IPS-NIHi7 (cell line): ENCODE data around the gene SMAD3.
A peak's percentile ranks its signal among the peaks of the same experiment; 100 is the strongest.
"Not testable (repeated sequence)": the region's sequence is repeated elsewhere in the genome, so short reads cannot be mapped to it uniquely, and the experiment has no call there.

ENCODE experiments used
- DNase-seq: peaks from one replicate; pipeline ENCODE4 v3.0.0; 2012; ENCODE audit warnings: mixed read lengths; ENCODE audit errors: extremely low spot score

SMAD3 gene

DNA sequence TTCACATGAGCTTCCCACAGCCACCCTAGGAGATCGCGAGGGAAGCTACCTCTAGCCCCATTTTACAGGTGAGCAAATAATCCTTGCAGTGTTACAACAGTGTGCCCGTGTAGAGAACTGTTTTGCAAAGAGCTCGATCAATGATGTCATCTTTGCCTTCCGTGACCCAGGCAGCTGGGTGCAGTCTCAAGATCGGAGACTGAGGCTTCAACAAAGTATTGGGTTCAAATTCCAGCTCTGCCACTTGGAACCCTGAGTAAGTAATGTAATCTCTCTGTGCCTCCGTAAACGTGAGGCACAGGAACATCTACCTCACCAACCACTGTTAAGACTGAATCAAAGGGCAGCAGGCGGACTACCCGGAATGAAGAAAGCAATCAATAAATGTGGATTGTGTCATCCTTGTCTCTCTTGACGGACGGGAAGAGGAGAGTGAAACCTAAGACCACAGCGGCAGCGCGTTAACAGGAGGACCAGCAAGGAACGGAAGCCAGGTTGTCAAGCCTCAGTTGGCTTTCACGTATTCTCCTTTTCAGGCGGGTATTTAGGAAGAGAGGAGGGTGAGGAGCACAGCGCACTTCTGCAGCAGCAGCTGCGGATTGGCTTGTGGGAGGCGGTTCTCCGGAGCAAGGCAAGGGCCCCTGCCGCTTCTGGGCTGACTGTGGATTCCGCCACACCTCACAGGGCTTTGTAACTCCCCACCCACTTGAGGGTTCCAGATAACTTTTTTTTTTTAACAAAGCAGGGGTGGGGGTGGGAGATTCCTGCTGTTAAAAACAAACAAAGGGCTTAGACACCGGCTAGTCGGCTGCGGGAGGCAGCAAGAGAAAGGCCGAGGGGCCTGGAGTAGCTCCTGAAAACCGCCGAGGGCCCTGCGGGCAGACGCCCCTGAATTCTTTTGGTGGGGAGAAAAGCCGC lies 1.5 kb upstream of the SMAD3 start:
- peak; percentile 86 for DNase-seq

DNA sequence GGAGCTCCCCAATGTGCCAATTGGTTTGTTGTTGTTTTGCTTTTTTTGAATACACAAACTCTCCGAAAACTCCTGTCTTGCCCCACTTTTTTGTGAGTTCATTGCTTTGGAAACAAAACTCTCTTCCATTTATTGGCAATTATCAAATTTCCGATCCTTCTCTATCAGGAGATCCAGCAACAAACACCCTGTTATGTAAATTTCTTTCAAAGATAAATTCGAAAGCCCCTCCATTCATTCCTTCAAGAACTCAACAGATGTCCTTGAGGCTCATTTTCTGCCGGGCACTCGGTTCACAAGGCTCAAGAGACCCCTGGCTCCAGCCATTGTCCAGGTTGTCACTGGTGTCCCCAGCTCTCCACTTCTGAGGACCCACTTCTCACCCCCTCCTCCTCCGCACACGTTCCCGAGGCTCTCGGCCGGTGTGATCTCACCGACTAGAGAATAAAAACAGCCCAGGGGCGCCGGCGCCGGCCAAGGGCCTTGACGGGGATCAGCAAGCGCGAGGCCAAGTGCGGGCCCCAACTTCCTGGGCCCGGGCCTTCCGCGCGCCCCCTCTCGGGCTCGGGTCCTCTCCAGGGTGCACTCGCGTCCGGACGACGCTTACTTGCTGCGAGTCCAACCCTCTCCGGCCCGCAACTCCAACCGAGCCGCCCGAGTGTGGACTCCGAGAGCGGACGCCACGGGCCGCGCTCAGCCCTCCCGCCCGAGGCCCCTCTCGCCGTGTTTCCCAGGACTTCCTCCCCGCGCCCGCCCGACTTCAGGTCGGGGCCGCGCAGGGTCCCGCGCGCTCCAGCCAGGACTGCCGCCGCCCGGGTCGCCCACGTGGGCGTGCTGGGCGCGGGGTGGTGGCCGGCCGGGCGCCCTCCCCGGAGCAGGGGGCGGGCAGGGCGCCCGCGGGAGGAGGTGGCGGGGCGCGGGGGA lies 533 bp upstream of the SMAD3 start:
- peak; percentile 49 for DNase-seq

DNA sequence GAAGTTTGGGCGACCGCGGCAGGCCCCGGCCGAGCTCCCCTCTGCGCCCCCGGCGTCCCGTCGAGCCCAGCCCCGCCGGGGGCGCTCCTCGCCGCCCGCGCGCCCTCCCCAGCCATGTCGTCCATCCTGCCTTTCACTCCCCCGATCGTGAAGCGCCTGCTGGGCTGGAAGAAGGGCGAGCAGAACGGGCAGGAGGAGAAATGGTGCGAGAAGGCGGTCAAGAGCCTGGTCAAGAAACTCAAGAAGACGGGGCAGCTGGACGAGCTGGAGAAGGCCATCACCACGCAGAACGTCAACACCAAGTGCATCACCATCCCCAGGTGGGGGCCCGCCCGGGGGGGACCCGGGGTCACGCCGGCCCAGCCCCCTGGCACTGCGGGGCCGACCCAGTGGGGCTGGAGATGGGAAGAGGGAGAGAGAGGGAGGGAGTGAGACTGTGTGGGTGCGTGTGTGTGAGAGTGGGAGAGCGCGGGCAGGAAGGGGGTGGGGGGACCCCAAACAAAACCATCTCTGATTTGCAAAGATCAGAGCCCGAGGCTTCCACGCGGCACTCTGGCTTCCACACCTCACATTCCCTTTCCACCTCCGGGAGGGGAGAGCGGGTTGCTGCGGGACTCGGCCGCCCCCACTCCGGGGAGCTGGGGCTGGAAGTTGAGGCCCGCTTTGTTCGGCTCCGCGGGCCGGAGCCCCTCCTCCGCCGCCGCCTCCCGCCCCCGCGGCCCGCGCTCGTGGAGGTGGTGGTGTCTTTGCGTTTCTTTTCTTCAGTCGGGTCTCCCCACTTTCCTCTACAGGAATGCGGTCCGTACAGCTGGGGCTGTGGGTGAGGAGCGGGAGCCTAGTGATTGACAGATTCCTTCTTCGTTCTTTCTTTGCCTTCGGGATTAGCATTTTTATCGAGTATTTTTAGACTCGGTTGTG lies 898 bp downstream of the SMAD3 start:
- DNase-seq, result no peak

DNA sequence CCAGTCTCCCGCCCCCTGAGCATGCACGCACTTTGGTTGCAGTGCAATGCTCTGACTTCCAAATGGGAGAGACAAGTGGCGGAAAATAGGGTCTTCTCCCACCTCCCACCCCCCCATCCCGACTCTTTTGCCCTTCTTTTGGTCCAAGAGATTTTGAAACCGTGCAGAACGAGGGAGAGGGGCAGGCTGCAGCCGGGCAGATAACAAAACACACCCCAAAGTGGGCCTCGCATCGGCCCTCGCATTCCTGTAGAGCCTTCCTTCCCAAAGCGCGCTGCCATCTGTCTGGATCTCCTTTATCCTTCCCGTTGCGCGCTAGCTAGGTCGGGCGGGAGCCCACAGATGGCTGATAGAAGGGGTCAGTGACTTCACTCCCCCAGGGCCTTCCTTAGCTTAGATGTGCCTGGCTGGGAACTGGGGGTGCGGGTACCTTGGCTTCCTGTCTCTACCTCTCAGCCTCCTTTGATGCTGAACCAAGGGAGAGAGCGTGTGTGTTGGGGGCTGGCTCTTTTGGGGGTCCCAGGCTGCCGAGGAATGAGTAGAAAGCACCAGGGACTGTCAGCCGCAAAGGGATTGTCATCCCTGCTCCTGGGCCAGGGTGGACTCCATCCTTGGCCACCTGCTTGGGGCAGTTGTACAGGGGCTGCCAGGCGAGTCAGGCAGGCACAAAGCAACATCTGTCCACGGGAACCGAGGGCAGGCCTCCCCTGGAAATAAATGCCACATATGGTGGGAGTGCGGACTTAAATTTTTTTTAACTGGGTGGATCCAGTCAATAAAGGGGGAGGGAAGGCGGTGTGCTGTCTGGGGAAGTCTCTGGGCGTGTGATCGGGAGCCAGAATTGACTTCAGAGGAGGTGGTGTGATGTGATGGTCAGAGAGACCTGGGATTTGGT lies 1.8 kb downstream of the SMAD3 start:
- DNase-seq, result no peak

DNA sequence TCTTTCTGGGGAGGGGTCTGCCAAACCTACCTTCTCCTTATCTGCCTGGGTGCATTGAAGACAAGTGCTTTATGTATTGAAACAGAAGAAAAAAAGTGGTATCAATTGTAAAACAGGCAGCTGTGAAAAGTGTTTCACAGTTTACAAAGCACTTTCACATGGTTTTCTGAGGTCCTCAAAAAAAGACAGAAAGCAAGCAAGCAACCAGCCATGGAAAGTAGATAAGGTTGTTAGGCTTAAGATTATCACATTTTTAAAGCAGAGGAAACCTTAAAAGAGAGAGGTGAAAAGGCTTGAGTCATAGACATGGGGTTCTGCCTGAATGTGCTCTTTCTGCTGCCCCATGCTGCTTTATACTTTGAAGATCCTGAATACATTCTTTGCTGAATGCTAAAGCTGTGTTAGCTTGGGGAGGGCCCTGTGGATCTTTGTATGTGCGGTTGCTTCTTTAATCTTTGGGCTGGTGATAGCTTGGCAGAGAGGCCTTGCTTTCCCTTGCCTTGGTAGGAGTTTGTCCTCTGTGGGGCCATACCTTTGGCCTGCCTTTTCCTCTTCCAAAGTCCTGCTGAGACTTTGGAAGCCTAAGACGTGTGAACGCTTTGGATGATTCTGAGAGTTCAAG lies 2.6 kb downstream of the SMAD3 start:
- DNase-seq, result no peak

DNA sequence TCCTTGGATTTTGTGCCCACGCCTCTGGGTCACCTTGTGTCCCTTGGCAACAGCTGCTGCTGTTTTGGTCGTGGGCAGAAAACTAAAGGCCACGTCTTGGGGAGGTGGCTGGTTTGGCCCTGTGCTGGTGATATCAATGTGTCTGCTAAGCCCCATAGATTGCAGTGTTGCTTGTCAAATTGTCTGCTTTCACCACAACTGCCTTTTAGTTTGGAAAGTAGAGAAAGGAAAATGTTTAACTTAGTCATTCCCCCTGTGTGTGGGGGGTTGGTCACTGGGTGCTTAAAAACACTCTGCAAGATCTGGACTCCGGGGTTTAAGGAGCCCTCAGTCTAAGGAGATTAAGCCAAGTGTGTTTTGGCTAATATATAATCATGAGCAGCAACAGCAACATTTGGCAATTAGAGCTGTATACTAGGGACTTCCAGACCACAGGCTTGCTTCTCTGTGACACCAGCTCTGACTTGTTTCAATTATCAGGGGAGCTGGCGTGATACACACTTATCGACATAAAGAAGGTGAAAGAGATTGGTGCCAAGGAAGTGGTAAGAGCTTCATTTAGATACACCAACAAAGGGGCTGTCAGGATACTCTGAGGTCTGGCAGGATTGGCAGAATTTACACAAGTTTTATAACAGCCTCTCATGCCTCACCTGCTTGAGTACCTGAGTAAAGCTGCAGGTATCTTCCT lies 3.5 kb downstream of the SMAD3 start:
- DNase-seq, result no peak

DNA sequence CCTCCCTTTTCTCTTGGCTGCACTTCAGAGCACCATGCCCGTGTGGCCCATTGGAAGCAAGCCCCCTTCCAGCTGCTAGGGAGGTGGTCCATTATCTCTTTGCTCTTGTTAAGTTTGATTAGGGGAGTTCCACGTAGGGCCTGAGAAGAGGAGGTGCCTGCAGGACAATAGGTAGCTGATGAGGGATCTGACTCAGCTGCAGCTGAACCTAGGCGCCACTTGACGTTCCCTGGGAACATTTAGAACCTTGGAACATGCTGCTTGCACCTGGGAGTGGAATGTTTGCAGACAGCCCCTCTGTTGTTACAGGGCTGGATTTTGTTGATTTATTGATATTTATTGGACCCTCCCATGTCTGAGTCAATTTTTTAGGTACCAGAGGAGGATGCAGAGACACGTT lies 4.7 kb downstream of the SMAD3 start:
- DNase-seq, result no peak

DNA sequence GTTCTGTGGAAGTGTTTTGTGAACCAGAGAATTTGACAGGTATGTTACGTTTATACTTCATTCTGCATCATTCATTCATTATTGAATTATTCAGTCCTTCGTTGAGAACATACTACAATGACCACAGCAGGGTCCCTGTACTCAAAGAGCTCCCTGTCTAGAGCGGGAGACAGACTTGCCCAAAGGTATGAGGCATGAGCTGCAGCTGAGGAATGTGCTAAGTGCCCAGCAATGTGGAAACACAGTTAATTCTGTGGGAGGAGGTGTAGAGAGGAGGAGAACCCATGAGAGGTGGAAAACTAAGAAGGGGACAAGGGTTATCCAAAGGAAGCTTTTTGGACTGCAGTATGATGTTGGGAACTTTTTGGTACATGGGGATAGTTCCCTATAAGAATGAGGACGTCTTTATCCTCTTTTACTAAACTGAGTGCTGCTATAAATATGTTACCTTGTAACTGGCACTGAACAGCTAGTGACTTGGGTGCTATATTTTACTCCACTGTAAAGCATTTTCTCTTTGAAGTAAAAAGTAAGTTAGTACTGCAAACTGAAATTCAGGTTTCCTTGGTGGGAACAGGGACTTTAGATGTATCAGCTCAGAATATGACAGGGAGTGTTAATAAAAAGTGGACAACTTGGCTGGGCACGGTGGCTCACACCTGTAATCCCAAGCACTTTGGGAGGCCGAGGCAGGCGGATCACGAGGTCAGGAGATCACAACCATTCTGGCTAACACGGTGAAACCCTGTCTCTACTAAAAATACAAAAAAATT lies 5.7 kb downstream of the SMAD3 start:
- no peak for DNase-seq

DNA sequence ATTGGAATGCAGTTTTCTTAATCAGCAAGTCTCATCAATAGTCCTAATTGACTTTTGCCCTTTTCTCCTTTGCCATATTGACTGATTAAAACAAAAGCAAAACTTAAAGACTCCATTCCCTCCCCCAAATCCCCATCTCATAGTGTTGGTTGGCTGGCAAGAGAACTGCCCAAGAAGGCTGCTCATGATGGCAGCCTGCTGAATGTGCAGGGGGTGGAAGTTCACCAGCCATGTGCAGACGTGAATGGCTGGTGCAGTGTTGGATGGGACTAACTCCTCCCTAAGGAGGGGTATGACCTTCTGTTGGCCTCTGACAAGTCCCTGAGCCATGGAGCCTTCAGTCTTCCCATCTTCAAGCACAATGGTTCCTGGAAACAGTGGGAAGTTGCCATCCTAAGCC lies 7.0 kb downstream of the SMAD3 start:
- no peak for DNase-seq

DNA sequence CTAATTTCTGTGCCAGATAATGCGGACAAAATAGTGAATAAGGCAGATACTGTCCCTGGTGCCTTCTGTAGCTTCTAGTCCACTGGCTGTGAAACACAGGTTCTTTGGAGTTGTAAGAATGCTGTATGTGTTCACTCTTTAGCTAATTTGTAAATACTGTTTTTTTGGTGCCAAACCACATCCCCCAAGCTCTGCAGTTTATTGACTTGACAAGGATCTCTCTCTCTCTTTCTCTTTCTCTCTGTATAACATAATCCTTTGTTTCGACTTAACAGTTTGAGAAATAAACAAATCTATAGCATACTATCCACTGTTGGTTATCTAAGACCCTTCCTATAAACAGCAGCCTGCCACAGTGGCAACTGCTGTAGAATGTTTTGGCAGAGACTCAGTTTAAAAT lies 7.6 kb downstream of the SMAD3 start:
- DNase-seq, result no peak

DNA sequence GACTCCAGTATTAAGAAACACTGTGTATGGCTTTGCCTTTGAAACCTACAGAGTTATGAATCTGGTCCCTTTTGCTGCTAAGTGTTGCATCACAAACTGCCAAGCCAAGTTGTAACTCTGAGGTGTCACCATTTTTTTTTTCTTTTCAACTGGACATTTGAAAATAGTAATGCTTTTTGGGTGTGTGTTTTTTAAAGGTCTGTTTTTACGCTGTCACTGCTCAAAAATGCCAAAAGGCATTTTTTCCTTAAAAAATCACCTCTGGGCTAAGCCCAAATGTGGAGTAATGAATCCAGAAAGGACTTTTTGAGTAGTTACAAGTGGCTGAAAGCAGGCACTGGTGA lies 9.5 kb downstream of the SMAD3 start:
- no peak for DNase-seq

DNA sequence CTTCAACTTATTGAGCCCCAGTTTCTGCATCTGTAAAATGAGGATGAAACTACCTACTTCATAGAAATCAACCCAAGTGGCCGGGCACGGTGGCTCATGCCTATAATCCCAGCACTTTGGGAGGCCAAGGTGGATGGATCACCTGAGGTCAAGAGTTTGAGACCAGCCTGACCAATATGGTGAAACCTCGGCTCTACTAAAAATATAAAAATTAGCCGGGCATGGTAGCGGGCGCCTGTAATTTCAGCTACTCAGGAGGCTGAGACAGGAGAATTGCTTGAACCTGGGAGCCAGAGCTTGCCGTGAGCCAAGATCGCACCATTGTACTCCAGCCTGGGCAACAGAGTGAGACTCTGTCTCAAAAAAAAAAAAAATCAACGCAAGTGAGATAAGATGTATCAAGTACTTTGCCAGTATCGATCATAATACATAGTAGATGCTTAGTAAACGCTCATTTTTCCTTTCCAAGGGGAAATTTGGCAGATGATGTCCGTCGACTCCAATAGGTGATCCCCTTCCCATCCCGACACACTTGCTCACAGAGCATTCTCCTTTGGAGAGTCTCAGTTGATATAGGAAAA lies 10.2 kb downstream of the SMAD3 start:
- DNase-seq, result not testable (repeated sequence)

DNA sequence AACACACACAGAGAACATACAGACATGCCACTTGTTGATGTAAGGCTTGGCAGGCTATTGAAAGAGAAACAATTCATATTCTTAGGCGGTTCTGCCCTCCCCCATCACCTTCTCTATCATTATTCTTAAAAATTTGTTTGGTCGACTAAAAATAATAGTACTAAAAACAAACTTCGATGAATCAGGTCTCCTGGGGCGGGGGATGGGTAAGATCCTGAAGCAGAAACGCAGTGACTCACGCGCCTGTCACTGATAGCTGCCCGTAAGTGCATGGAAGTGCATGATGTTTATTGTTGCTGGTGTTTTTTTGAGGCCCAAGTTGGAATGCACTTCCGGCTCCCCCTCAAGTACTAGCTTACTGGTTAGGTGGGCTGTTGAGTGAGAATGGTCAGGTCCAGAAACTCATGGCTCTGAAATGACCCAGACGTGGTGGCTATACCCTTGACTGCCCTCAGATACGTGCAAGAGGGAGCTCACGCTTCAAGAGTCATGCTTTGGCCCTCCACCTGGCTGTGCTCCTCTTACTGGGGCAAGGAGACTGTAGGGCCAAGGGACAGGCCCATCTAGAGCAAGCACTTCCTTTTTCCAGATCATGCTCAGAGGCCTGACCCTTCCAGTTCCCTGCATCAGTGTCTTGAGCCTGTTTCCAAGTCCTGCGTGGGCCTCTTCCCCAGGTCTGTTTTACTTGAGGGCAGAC lies 10.9 kb downstream of the SMAD3 start:
- DNase-seq, result no peak

DNA sequence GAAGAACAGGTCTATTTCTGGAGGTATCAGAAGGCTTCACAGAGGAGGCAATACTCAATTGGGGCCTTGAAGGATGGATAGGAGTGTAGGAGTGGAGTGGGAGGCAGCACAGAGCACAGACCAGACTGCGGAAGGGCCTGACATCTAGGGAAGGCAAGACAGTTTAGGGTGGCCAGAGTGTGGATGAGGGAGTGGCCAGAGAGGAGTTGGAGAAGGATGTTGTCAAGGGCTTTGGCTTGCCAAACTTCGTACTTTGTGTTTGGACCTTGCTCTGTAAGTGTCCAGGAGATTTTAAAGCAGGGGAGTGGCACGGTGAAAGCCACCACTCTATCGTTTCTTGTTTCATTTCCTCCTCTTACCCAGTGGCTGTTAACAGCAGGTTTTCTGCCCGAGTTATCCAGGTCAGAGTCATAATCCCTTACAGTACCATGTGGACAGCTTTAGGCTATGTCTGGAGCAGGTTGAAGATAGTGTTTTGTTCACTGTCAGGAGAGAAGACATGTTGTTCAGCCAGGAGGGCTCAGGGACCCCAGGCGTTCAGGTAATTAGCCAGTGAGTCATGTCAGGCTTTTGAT lies 12.3 kb downstream of the SMAD3 start:
- DNase-seq, result no peak

DNA sequence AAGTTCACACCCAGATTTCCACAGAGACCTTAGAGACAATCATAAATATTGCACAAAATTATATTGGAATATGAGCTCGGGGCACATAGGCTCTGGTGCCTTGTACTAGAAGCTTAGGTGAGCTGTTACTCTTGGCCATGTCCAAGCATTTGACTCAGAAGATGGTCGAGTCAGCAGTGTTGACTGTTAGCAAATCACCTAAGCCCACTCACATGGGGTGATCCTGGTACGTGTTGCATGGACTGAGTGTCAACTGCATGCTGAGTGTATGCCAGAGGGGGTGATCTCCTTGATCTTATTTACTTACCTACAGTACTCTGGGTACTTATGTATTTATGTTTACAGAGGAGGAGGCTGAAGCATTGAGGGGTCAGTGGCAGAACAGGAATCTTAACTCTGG lies 14.0 kb downstream of the SMAD3 start:
- DNase-seq, result no peak

DNA sequence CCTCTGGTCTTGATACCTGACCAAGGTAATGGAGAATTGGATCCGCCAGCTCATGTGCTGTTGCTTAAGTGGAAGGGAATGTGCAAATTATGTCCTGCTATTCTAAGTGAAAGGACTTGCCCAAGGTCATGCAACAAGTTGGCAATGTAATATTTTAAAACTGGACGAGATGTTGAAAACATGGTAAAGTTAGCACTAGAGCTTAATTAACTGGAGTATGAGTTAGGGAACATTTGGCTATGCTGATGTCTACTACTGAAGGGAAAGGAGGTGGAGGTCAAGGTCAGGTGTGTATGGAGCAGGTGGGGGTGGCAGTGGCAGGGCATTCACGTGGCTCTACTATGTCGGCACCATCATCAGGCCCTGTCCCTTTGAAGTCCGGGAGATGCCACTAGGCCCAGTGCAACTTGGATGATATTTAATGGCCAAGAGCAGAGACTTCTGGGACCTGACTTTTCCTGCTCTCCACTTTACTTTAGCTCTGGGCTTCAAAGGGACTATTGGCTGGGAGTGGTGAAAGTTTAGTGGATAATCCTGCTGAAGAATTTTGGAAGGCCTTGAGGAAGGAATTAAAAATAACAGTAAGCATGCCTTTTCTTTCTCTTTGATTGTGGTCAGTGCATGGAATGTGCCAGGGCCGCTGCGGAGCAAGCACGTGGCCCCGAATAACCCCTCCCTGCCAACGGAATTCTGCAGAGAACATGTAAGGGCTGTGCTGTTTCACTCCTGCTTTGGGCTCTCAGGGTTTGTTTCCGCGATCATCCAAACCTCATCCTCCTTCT lies 14.9 kb downstream of the SMAD3 start:
- no peak for DNase-seq
